Measurements from ENCODE around the gene GPX2.

- TF ChIP-seq POLR2A (IDR thresholded peaks at IDR 0.05) (no peak), CTCF (IDR thresholded peaks at IDR 0.05) (no peak)
These were observed 14.3 kb upstream of the GPX2 start for GRCh38 chr14:64956697-64957406.
